K562 (cell line): ENCODE results near the gene USP31. TPM values are rescaled to one million over a fixed set of nuclear protein-coding genes. Genes with fewer than 3 reads are reported as not detected.

Experiments used
- ARID2 ChIP-seq: fragments of 450-650 bp; IDR thresholded peaks from 2 replicates; pipeline ENCODE4 v1.6.1; 2017; ENCODE audit warnings: antibody characterized with exemption, mild to moderate bottlenecking
- BRF1 ChIP-seq: IDR thresholded peaks from 3 replicates; pipeline ENCODE4 v1.6.1; 2011; ENCODE audit warnings: borderline replicate concordance, mild to moderate bottlenecking; ENCODE audit not compliant: insufficient read length; ENCODE audit errors: extremely low read depth
- CBFA2T3 ChIP-seq: fragments of 450-650 bp; IDR thresholded peaks from 2 replicates; pipeline ENCODE4 v1.6.1; 2017
- HNRNPUL1 ChIP-seq: fragments of 200-400 bp; formaldehyde crosslinking; IDR thresholded peaks from 2 replicates; pipeline ENCODE4 v1.6.1; 2017; ENCODE audit warnings: low read length
- NFE2 ChIP-seq: IDR thresholded peaks from 2 replicates; pipeline ENCODE4 v1.6.1; 2014; ENCODE audit warnings: antibody characterized with exemption, low read depth
- RBFOX2 ChIP-seq: fragments of 200-400 bp; formaldehyde crosslinking; IDR thresholded peaks from 2 replicates; pipeline ENCODE4 v1.6.1; 2017; ENCODE audit warnings: low read depth, mild to moderate bottlenecking, low read length, moderate library complexity
- SRSF3 ChIP-seq: fragments of 200-400 bp; formaldehyde crosslinking; IDR thresholded peaks from 2 replicates; pipeline ENCODE4 v1.6.1; 2016; ENCODE audit warnings: mild to moderate bottlenecking, low read length, moderate library complexity; ENCODE audit not compliant: insufficient read depth
- TCF3 ChIP-seq: sonication (generic); formaldehyde crosslinking; IDR thresholded peaks from 2 replicates; pipeline ENCODE4 v1.4.0; 2020; ENCODE audit warnings: mild to moderate bottlenecking, missing genetic modification reagents
- TOE1 ChIP-seq, 2 experiments: fragments of 450-650 bp in 1 of 2; sonication (generic) in 1 of 2; formaldehyde crosslinking in 1 of 2; IDR thresholded peaks; 2 replicates each; pipeline versions ENCODE4 v1.7.1 to v1.8.0; 2016 to 2022; ENCODE audit warnings: borderline replicate concordance in 2 of 2, mild to moderate bottlenecking in 2 of 2, antibody characterized with exemption in 1 of 2, inconsistent platforms in 1 of 2, low read depth in 1 of 2, missing genetic modification reagents in 1 of 2, moderate library complexity in 1 of 2
- ZBED1 ChIP-seq: IDR thresholded peaks from 2 replicates; pipeline ENCODE4 v1.6.1; 2014
- ZNF143 ChIP-seq: sonication (generic); formaldehyde crosslinking; IDR thresholded peaks from 2 replicates; pipeline ENCODE4 v1.9.0; 2022; ENCODE audit warnings: mild to moderate bottlenecking, missing genetic modification reagents
- ZNF23 ChIP-seq: fragments of 250-450 bp; sonication (Bioruptor Pico); IDR thresholded peaks from 2 replicates; pipeline ENCODE4 v1.4.0; 2020; ENCODE audit warnings: mild to moderate bottlenecking
- ZNF282 ChIP-seq: sonication (generic); formaldehyde crosslinking; IDR thresholded peaks from 2 replicates; pipeline ENCODE4 v1.8.1; 2023; ENCODE audit warnings: missing genetic modification reagents
- ZNF668 ChIP-seq: fragments of 250-450 bp; sonication (Bioruptor Pico); IDR thresholded peaks from 2 replicates; pipeline ENCODE4 v1.8.0; 2022; ENCODE audit warnings: mild to moderate bottlenecking, inconsistent platforms
- polyA plus RNA-seq, 8 experiments: library from polyadenylated mRNA; depleted of rRNA in 4 of 8; stranded (reverse) in 5 of 8; unstranded in 3 of 8; fragments of >200 nt; fragmentation: Nextera tagmentation in 2 of 8; fragmentation: Illumina TruSeq in 1 of 8; extraction: Ambion mirVana in 2 of 8; extraction: Trizol in 1 of 8; gene quantifications; 2 replicates each; pipeline versions ENCODE4 v1.2.1 to v1.2.3, GENCODE V29; 2011 to 2014; ENCODE audit warnings: inconsistent platforms in 1 of 8, missing spikeins in 1 of 8
- total RNA-seq, 7 experiments: library from RNA; depleted of rRNA in 6 of 7; stranded (reverse); fragments of >200 nt in 6 of 7; fragmentation: Illumina TruSeq in 2 of 7; extraction: Trizol in 2 of 7; gene quantifications; 2 replicates each; pipeline versions ENCODE4 v1.2.1 to v1.2.3, GENCODE V29; 2011 to 2021; ENCODE audit warnings: low replicate concordance in 1 of 7
- TF ChIP-seq, protein P1 (sequence below): fragments of 250-450 bp; sonication (Bioruptor Pico); IDR thresholded peaks from 2 replicates; pipeline ENCODE4 v1.8.0; 2022; ENCODE audit warnings: moderate library complexity, mild to moderate bottlenecking, inconsistent platforms
- TF ChIP-seq, protein P2 (sequence below), 3 experiments: fragments of 200-800 bp in 1 of 3; fragments of 250-450 bp in 1 of 3; fragments of 450-650 bp in 1 of 3; sonication (Bioruptor Pico) in 1 of 3; sonication (Bioruptor generic) in 1 of 3; formaldehyde crosslinking in 1 of 3; IDR thresholded peaks; 2 replicates each; pipeline versions ENCODE4 v1.6.1 to v1.8.0; 2016 to 2022; ENCODE audit warnings: mild to moderate bottlenecking in 2 of 3, missing genetic modification characterization in 2 of 3, missing compliant biosample characterization in 1 of 3, moderate library complexity in 1 of 3
- TF ChIP-seq, protein P3 (sequence below), 2 experiments: IDR thresholded peaks in 1 of 2; conservative IDR thresholded peaks in 1 of 2; 2 replicates each; pipeline ENCODE4 v1.6.1; 2016; ENCODE audit warnings: low read depth in 2 of 2, mild to moderate bottlenecking in 1 of 2, missing compliant biosample characterization in 1 of 2, missing genetic modification characterization in 1 of 2, moderate library complexity in 1 of 2
- TF ChIP-seq, protein P4 (sequence below): sonication (generic); formaldehyde crosslinking; IDR thresholded peaks from 2 replicates; pipeline ENCODE4 v1.8.1; 2023; ENCODE audit warnings: mild to moderate bottlenecking, missing genetic modification reagents

The USP31 gene
- total and polyA plus RNA-seq, 9 of the 15 experiments (the other 6 are each of a cell fraction or from before 2014, with no cell fraction given), result 0.56 to 4.9 (median 2.9) TPM

DNA sequence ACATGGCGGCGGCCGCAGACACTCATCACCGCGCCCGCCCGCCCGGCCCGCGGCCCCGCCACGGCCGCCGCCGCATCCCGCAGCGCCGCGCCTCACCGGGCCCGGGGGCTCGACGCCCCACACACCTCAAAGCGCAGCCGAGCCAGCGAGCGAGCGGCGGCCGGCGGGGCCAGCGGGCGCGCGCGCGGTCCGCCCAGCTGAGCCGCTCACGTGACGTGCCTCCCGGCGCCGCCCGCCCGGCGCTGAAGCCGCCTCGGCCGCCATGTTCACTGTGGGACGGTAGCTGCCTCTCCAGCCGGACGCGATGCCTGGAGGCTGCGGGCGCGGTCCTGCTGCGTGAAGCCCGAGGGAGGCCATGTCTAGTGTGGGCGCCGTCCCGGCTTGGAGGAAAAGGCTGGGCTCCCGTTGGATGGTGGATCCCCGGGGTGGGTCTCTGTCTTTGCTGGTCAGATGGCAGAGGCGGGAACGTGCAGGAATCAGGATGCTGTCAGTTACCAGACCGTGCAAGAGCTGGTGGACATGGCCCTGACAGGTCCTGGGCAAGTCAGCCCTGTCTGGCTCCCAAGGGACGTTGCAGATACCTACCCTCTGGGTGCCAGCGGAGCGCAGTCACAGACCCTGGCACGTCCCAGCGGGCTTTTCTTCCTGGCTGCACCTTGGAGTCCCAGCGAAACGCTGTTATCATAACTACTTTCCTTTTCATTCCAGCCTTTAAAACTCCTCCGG lies at the start of gene USP31 (continued):
- no peak for TF ChIP-seq TCF3
- no peak for TF ChIP-seq ARID2
- no peak for TF ChIP-seq CBFA2T3
- TF ChIP-seq SRSF3, result no peak
- no peak for TF ChIP-seq NFE2
- TF ChIP-seq HNRNPUL1, result no peak
- no peak for TF ChIP-seq ZBED1
- TF ChIP-seq, protein P1, sequence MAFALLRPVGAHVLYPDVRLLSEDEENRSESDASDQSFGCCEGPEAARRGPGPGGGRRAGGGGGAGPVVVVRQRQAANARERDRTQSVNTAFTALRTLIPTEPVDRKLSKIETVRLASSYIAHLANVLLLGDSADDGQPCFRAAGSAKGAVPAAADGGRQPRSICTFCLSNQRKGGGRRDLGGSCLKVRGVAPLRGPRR (CRISPR knock-in tag), result no peak
- no peak for TF ChIP-seq BRF1
- peak; percentile 46; the same call in 1 of the 2 replicates for TF ChIP-seq RBFOX2
- TF ChIP-seq TOE1 (IDR thresholded peaks at IDR 0.05; ENCODE audit: borderline replicate concordance), result peak; percentile 83; the same call in 1 of the 2 replicates
- no peak for TF ChIP-seq TOE1 (CRISPR knock-in tag; IDR thresholded peaks at IDR 0.05; ENCODE audit: borderline replicate concordance, low read depth)
- TF ChIP-seq ZNF23 (CRISPR knock-in tag), result no peak
- TF ChIP-seq ZNF668, result peak; percentile 62; the same call in 1 of the 2 replicates
- TF ChIP-seq, protein P2, sequence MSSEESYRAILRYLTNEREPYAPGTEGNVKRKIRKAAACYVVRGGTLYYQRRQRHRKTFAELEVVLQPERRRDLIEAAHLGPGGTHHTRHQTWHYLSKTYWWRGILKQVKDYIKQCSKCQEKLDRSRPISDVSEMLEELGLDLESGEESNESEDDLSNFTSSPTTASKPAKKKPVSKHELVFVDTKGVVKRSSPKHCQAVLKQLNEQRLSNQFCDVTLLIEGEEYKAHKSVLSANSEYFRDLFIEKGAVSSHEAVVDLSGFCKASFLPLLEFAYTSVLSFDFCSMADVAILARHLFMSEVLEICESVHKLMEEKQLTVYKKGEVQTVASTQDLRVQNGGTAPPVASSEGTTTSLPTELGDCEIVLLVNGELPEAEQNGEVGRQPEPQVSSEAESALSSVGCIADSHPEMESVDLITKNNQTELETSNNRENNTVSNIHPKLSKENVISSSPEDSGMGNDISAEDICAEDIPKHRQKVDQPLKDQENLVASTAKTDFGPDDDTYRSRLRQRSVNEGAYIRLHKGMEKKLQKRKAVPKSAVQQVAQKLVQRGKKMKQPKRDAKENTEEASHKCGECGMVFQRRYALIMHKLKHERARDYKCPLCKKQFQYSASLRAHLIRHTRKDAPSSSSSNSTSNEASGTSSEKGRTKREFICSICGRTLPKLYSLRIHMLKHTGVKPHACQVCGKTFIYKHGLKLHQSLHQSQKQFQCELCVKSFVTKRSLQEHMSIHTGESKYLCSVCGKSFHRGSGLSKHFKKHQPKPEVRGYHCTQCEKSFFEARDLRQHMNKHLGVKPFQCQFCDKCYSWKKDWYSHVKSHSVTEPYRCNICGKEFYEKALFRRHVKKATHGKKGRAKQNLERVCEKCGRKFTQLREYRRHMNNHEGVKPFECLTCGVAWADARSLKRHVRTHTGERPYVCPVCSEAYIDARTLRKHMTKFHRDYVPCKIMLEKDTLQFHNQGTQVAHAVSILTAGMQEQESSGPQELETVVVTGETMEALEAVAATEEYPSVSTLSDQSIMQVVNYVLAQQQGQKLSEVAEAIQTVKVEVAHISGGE (CRISPR knock-in tag; IDR thresholded peaks at IDR 0.05), result peak in 1 of 3 experiments; percentile 86; a peak in 2 of 6 replicates
- TF ChIP-seq, protein P3, sequence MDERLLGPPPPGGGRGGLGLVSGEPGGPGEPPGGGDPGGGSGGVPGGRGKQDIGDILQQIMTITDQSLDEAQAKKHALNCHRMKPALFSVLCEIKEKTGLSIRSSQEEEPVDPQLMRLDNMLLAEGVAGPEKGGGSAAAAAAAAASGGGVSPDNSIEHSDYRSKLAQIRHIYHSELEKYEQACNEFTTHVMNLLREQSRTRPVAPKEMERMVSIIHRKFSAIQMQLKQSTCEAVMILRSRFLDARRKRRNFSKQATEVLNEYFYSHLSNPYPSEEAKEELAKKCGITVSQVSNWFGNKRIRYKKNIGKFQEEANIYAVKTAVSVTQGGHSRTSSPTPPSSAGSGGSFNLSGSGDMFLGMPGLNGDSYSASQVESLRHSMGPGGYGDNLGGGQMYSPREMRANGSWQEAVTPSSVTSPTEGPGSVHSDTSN (CRISPR knock-in tag; IDR thresholded peaks at IDR 0.05; ENCODE audit: low read depth), result no peak
- TF ChIP-seq, protein P3 (tag; conservative IDR thresholded peaks at IDR 0.05; ENCODE audit: low read depth), result no peak
- no peak for TF ChIP-seq ZNF143
- TF ChIP-seq, protein P4, sequence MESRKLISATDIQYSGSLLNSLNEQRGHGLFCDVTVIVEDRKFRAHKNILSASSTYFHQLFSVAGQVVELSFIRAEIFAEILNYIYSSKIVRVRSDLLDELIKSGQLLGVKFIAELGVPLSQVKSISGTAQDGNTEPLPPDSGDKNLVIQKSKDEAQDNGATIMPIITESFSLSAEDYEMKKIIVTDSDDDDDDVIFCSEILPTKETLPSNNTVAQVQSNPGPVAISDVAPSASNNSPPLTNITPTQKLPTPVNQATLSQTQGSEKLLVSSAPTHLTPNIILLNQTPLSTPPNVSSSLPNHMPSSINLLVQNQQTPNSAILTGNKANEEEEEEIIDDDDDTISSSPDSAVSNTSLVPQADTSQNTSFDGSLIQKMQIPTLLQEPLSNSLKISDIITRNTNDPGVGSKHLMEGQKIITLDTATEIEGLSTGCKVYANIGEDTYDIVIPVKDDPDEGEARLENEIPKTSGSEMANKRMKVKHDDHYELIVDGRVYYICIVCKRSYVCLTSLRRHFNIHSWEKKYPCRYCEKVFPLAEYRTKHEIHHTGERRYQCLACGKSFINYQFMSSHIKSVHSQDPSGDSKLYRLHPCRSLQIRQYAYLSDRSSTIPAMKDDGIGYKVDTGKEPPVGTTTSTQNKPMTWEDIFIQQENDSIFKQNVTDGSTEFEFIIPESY, result no peak
- no peak for TF ChIP-seq ZNF282
